ENCODE measurements around the gene DENND4B.

DENND4B gene

GRCh38 chr1:153968972-153969371 lies 22.5 kb upstream of the DENND4B start:
- DNase-seq (ENCODE audit: extremely low read depth in 1 of 2, low read depth in 1 of 2), result no peak

GRCh38 chr1:153968408-153968807 lies 21.9 kb upstream of the DENND4B start:
- DNase-seq (ENCODE audit: extremely low read depth in 1 of 2, low read depth in 1 of 2), result no peak

- no peak for DNase-seq (ENCODE audit: extremely low read depth in 1 of 2, low read depth in 1 of 2)
Observed at GRCh38 chr1:153968000-153968363, 21.5 kb upstream of the DENND4B start.

- DNase-seq (ENCODE audit: extremely low read depth in 1 of 2, low read depth in 1 of 2), result peak; percentile 69 to 77
Observed at GRCh38 chr1:153967107-153967999, 20.8 kb upstream of the DENND4B start, which contains the start of gene CREB3L4. CREB3L4 (plus strand) TSS chr1:153967902; CDS start chr1:153968526, 624 bp downstream.

GRCh38 chr1:153963850-153964331 lies 17.4 kb upstream of the DENND4B start:
- DNase-seq (ENCODE audit: extremely low read depth in 1 of 2, low read depth in 1 of 2), result no peak

GRCh38 chr1:153963030-153963849 lies 16.7 kb upstream of the DENND4B start, which contains the start of gene SLC39A1:
SLC39A1 (minus strand) TSS chr1:153963537; CDS start chr1:153962715, 822 bp downstream.
- peak; percentile 90 to 95 for DNase-seq (ENCODE audit: extremely low read depth in 1 of 2, low read depth in 1 of 2)

- no peak for DNase-seq (ENCODE audit: extremely low read depth in 1 of 2, low read depth in 1 of 2)
Observed at GRCh38 chr1:153962088-153963029, 15.8 kb upstream of the DENND4B start.

GRCh38 chr1:153961421-153961820 lies 14.9 kb upstream of the DENND4B start:
- no peak for DNase-seq (ENCODE audit: extremely low read depth in 1 of 2, low read depth in 1 of 2)

GRCh38 chr1:153960206-153960605 lies 13.7 kb upstream of the DENND4B start:
- DNase-seq (ENCODE audit: extremely low read depth in 1 of 2, low read depth in 1 of 2), result no peak

GRCh38 chr1:153959454-153959853 lies 12.9 kb upstream of the DENND4B start:
- DNase-seq (ENCODE audit: extremely low read depth in 1 of 2, low read depth in 1 of 2), result no peak

- DNase-seq (ENCODE audit: extremely low read depth in 1 of 2, low read depth in 1 of 2), result no peak
Observed at GRCh38 chr1:153958961-153959260, 12.4 kb upstream of the DENND4B start.

GRCh38 chr1:153958111-153958960 lies 11.8 kb upstream of the DENND4B start, which contains the start of gene CRTC2:
CRTC2 (minus strand) TSS chr1:153958612; CDS start chr1:153958497, 115 bp downstream.
- peak; percentile 90 to 99 for DNase-seq (ENCODE audit: extremely low read depth in 1 of 2, low read depth in 1 of 2)

- DNase-seq (ENCODE audit: extremely low read depth in 1 of 2, low read depth in 1 of 2), result peak in 1 of 2 donors; percentile 13
Observed at GRCh38 chr1:153957744-153958110, 11.2 kb upstream of the DENND4B start.

GRCh38 chr1:153956997-153957715 lies 10.6 kb upstream of the DENND4B start:
- no peak for DNase-seq (ENCODE audit: extremely low read depth in 1 of 2, low read depth in 1 of 2)

GRCh38 chr1:153954826-153955225 lies 8.3 kb upstream of the DENND4B start:
- DNase-seq (ENCODE audit: extremely low read depth in 1 of 2, low read depth in 1 of 2), result no peak

- no peak for DNase-seq (ENCODE audit: extremely low read depth in 1 of 2, low read depth in 1 of 2)
Observed at GRCh38 chr1:153953859-153954365, 7.4 kb upstream of the DENND4B start.

GRCh38 chr1:153951801-153952200 lies 5.3 kb upstream of the DENND4B start:
- DNase-seq (ENCODE audit: extremely low read depth in 1 of 2, low read depth in 1 of 2), result no peak

GRCh38 chr1:153951183-153951582 lies 4.7 kb upstream of the DENND4B start:
- DNase-seq (ENCODE audit: extremely low read depth in 1 of 2, low read depth in 1 of 2), result no peak
